Glutamatergic neuron (in vitro differentiated cells): ENCODE data around the gene PTPRE. TPM values are rescaled to one million over a fixed set of nuclear protein-coding genes. Genes with fewer than 3 reads are reported as not detected.

Source experiments
- DNase-seq: peaks from one replicate; pipeline ENCODE4 v3.0.0; 2022
- H3K27ac Mint-ChIP-seq: one replicate; pipeline ENCODE4 v1.8.0; 2020; ENCODE audit warnings: mild to moderate bottlenecking, mixed read lengths, inconsistent platforms; ENCODE audit not compliant: unreplicated experiment
- H3K27me3 Mint-ChIP-seq: one replicate; pipeline ENCODE4 v1.8.0; 2020; ENCODE audit warnings: mild to moderate bottlenecking, moderate library complexity, mixed read lengths, inconsistent platforms; ENCODE audit not compliant: unreplicated experiment
- H3K36me3 Mint-ChIP-seq: one replicate; pipeline ENCODE4 v1.8.0; 2020; ENCODE audit warnings: mild to moderate bottlenecking, mixed read lengths, inconsistent platforms; ENCODE audit not compliant: unreplicated experiment
- H3K4me1 Mint-ChIP-seq: one replicate; pipeline ENCODE4 v1.8.0; 2020; ENCODE audit warnings: mild to moderate bottlenecking, low read depth, mixed read lengths, inconsistent platforms; ENCODE audit not compliant: unreplicated experiment
- H3K4me3 Mint-ChIP-seq: one replicate; pipeline ENCODE4 v1.8.0; 2020; ENCODE audit warnings: mild to moderate bottlenecking, mixed read lengths, inconsistent platforms; ENCODE audit not compliant: unreplicated experiment
- H3K9me3 Mint-ChIP-seq: one replicate; pipeline ENCODE4 v1.8.0; 2020; ENCODE audit warnings: mild to moderate bottlenecking, moderate library complexity, mixed read lengths, inconsistent platforms; ENCODE audit not compliant: unreplicated experiment
- CTCF ChIP-seq: fragments of 200-600 bp; sonication (generic); IDR thresholded peaks from one replicate; pipeline ENCODE4 v1.5.0; 2021; ENCODE audit not compliant: partially characterized antibody, unreplicated experiment
- total RNA-seq: library from RNA; stranded (reverse); fragmentation: NEBNext Ultra II Directional; extraction: Animal tissue kit (Norgen Biotek cat#: 25700); gene quantifications from one replicate; pipeline ENCODE4 v1.2.1, GENCODE V29; 2021; ENCODE audit not compliant: unreplicated experiment

PTPRE gene
- total RNA-seq, 1 donor from 2014 or later = 2.6 TPM

GRCh38 chr10:128058106-128058749 is 151.3 kb downstream of the PTPRE start:
- H3K9me3 Mint-ChIP-seq = no peaks in the 10 kb centered on the region
- TF ChIP-seq CTCF = no peak
- peaks cover 10% of the 10 kb centered on the region for H3K4me1 Mint-ChIP-seq
- H3K4me3 Mint-ChIP-seq = no peak overlapping the region
- H3K36me3 Mint-ChIP-seq = no peaks in the 10 kb centered on the region
- peaks cover 11% of the 10 kb centered on the region for H3K27me3 Mint-ChIP-seq
- no peak overlapping the region for H3K27ac Mint-ChIP-seq
- DNase-seq = no peak

- H3K4me1 Mint-ChIP-seq = peaks cover 15% of the 10 kb centered on the region
- no peaks in the 10 kb centered on the region for H3K36me3 Mint-ChIP-seq
- no peak overlapping the region for H3K4me3 Mint-ChIP-seq
- no peak for TF ChIP-seq CTCF
- H3K27ac Mint-ChIP-seq = no peak overlapping the region
- H3K27me3 Mint-ChIP-seq = peaks cover 11% of the 10 kb centered on the region
- H3K9me3 Mint-ChIP-seq = no peaks in the 10 kb centered on the region
- DNase-seq = peak; percentile 47
Measured at GRCh38 chr10:128058750-128059134, 151.8 kb downstream of the PTPRE start.

GRCh38 chr10:128059266-128059981 is 152.5 kb downstream of the PTPRE start:
- Mint-ChIP-seq H3K4me3 (no peak overlapping the region), H3K9me3 (no peaks in the 10 kb centered on the region), H3K36me3 (no peaks in the 10 kb centered on the region), H3K27me3 (peaks cover 11% of the 10 kb centered on the region), H3K27ac (no peak overlapping the region), H3K4me1 (peaks cover 15% of the 10 kb centered on the region)
- DNase-seq = no peak
- no peak for TF ChIP-seq CTCF

GRCh38 chr10:128059982-128060293 is 153.0 kb downstream of the PTPRE start:
- Mint-ChIP-seq H3K36me3 (no peaks in the 10 kb centered on the region), H3K4me3 (no peak overlapping the region), H3K27me3 (peaks cover 11% of the 10 kb centered on the region), H3K27ac (no peak overlapping the region), H3K4me1 (peaks cover 15% of the 10 kb centered on the region), H3K9me3 (no peaks in the 10 kb centered on the region)
- no peak for DNase-seq
- no peak for TF ChIP-seq CTCF

- Mint-ChIP-seq H3K4me3 (no peak overlapping the region), H3K9me3 (no peaks in the 10 kb centered on the region), H3K27me3 (peaks cover 8% of the 10 kb centered on the region), H3K4me1 (peaks cover 15% of the 10 kb centered on the region), H3K36me3 (no peaks in the 10 kb centered on the region), H3K27ac (no peak overlapping the region)
- TF ChIP-seq CTCF = no peak
- no peak for DNase-seq
Measured at GRCh38 chr10:128060341-128061250, 153.7 kb downstream of the PTPRE start.
